NAMALWA (cell line): ENCODE measurements around the gene ZNF586.
"Not testable (repeated sequence)": the region's sequence is repeated elsewhere in the genome, so short reads cannot be mapped to it uniquely, and the experiment has no call there.

ENCODE experiments used
- DNase-seq: peaks from one replicate; pipeline ENCODE4 v3.0.0-alpha.2; 2015; ENCODE audit warnings: low spot score

ZNF586 gene

DNA sequence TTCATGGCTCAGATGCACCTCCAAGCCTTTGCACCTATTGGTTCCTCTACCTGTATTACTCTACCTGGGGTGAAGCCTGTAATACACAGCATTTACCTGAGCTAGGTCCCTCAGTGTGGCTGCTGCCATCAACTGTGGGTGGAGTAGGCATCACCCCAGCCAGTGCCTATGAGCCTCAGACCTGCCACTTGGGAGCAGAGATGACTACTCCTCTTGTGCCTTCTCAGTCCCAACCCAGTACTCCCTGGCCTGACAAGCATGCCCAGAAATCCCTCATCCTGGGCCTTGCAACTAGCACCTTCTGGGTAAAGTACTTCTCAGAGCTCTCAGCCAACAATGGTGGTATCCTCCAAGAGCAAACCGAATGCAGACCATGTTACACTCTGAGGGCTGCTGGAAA lies 27.1 kb downstream of the ZNF586 start:
- not testable (repeated sequence) for DNase-seq

DNA sequence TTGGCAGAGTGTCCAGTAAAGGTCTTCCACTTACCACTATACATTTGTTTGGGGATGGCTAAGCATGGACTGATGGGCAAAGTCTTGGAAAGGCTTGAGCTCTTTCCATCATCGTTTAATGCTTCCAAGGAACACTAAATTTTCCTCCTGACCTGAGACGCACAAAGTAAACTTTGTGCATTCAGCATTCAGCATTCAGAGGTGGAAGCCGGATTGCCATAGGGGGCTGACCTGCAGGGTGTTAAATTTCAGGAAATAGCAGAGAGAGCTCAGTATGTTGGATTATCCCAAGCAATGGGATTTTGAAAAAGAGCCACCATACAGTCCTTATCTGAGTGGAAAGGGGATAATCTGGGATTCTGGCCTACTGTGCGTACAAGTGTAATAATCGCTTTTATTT lies 31.2 kb downstream of the ZNF586 start:
- no peak for DNase-seq

DNA sequence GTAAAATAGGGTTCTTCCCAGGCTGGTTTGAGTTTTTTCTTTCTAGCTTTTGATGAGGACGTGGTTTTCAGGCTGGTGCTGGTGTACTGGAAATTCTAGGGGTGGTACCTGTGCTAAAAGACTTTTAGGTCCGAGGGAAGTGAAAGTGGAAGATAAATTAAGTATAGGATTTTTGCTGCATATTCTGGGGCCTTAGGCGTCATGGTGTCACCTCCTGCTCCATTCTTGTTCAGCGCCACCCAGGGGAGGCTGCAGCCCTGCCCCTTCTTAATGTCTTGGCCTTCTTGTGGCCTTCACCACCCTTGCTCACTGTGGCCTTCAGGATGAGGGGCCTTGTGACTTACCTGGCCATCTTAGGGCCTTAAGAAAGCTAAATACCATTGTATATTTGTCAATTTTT lies 32.8 kb downstream of the ZNF586 start:
- DNase-seq, result peak; percentile 61

DNA sequence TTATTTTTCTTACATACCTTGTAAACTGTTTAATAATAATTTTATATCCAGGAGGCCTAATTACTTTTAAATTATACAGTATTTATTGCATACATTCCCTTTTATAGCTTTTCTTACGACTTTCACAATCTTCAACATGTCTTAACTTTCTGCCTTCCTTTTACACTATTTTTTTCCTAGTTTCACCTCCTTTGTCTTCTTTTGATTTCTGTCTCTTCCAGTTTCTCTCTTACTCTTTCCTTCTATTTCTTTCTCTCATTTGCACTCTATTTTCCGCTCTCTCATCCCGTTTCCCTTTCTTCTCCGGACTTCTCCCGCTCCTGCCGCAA lies 33.8 kb downstream of the ZNF586 start:
- no peak for DNase-seq

DNA sequence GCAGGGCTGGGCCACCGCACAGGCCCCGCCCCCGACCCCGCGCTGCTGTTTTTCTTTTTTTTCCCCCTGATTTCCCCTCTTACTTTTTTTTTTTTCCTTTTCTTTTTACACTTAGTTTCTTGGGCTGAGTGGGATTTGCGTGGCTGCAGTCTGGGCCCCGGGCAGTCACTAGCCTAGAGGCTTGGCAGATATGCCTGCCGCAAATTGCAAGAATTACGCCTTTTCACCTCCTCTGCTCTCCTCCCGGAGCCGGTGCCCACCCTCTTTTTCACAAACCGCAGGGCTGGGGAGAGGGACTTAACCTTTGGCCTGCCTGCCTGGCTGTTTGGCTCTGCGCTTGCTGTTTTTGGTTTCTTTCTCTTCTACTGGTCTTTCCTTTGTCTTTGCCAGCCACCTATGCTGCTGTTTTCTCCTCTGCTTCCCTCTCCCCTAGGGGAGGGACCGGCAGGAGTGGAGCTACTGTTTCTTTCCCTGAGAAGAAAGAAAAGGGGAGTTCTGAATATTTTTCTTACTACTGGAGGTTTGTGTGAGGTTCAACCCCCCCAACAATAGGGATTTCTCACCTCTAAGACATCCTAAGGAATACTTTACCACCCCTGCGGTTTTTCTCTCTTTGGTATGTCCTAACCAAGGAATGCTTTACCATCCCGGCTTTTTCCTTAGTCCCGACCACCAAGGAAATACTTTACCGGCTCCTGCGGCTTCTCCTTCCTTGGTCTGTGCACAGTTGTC lies 34.3 kb downstream of the ZNF586 start:
- no peak for DNase-seq

DNA sequence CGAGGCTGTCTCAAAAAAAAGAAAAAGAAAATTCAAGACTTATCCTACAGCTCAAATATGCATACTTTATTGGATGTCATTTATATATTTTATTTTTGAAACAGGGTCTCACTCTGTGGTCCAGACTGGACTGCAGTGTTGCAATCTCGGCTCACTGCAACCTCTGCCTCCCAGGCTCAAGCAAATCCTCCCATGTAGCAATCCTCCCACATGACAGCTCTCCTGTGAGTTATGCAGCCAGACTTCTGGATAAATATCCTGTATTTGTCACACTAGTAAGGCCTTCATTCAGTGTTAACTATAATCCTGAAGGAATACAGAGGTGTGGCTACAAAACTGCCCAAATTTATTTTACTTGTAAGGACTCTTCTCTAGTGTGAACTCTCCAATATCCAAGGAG lies 38.1 kb downstream of the ZNF586 start:
- DNase-seq, result no peak

DNA sequence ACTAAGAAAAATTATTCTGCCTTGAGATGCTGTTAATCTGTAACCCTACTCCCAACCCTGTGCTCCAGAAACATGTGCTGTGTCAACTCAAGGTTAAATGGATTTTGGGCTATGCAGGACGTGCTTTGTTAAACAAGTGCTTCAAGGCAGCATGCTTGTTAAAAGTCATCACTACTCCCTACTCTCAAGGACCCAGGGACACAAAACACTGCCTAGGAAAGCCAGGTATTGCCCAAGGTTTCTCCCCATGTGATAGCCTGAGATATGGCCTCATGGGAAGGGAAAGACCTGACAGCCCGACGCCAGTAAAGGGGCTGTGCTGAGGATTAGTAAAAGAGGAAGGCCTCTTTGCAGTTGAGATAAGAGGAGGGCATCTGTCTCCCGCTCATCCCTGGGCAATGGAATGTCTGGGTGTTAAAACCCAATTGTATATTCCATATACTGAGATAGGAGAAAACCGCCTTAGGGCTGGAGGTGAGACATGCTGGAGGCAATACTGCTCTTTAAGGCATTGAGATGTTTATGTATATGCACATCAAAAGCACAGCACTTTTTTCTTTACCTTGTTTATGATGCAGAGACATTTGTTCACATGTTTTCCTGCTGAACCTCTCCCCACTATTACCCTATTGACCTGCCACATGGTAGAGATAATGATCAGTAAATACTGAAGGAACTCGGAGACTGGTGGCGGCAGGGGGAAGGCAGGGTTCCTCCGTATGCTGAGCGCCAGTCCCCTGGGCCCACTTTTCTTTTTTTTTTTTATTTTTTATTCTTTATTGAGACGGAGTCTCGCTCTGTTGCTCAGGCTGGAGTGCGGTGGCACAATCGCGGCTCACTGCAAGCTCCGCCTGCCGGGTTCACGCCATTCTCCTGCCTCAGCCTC lies 41.2 kb downstream of the ZNF586 start:
- not testable (repeated sequence) for DNase-seq

DNA sequence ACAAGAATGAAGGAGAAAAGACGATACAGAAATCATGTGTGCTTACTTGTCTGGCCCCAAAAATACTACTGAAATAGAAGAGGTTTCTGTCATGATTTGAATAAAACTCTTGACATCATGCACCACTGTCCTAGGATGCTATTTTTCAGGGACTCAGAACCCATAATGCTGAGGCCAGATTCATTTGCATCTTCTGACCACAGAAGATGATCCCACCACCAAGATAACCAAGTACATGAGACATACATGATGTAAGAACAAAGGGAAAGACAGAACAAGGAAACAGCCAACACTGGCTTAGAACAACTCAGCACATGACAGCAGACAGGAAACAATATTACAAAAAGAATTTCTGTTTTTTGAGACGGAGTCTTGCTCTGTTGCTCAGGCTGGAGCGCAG lies 42.8 kb downstream of the ZNF586 start:
- peak; percentile 48 for DNase-seq

DNA sequence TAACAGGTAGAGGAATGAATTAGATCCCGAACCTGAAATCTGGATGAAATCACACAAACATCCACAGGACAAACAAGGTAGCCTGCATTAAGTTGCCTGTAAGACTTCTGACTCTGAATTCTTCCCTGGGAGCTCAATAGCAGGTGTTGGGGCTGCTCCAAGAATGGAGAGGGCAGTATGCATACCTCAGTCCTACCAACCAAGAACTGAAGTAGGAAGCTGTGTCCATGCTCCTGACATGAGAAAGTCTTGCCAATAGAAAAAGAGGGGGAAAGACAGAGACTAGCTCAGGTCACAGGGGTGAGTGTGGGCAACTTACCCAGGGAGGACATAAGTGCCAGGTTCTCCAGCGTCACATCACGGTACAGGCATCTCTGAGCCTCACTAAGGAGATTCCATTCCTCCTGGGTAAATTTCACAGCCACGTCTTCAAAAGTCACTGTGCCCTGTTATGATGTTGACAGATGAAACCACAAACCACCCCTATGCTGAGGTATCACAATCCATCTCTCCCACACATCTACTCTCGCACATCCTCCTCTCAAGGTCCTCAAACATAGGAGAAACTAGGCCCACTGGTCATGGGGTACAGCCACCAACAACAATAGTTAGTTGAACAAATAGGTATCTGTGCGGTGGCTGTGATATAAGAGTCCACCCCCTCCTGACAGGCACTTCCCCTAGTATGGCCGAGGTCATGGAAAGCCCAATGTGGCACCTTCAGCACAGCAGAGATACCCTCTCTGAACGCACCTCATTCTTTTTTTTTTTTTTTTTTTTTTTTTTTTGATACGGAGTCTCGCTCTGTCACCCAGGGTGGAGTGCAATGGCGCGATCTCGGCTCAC lies 43.7 kb downstream of the ZNF586 start:
- DNase-seq, result not testable (repeated sequence)

DNA sequence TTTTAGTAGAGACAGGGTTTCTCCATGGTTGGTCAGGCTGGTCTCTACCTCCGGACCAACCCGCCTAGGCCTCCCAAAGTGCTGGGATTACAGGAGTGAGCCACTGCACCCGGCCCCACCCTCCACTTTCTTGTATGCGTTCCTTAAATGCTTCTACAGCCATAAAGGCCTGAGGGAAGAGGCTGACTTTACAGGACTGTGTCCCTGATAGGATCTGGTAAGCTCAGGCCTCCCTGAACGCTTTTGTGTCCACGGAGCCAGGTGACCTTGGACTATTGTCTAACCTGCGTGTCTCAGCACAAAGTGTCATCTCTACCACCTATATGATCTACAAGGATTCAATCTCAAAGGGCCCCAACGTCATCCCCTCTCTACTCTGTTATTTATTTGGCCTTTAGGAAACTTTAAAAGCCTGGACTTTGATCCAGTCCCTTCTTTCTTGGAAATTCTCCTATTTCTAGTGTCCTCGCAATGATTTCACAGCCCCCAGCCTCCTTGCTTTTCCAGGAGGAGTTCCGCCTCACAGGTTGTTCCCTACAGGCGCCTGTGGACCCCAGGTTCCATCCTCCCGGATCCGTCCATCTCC lies 44.5 kb downstream of the ZNF586 start:
- no peak for DNase-seq

DNA sequence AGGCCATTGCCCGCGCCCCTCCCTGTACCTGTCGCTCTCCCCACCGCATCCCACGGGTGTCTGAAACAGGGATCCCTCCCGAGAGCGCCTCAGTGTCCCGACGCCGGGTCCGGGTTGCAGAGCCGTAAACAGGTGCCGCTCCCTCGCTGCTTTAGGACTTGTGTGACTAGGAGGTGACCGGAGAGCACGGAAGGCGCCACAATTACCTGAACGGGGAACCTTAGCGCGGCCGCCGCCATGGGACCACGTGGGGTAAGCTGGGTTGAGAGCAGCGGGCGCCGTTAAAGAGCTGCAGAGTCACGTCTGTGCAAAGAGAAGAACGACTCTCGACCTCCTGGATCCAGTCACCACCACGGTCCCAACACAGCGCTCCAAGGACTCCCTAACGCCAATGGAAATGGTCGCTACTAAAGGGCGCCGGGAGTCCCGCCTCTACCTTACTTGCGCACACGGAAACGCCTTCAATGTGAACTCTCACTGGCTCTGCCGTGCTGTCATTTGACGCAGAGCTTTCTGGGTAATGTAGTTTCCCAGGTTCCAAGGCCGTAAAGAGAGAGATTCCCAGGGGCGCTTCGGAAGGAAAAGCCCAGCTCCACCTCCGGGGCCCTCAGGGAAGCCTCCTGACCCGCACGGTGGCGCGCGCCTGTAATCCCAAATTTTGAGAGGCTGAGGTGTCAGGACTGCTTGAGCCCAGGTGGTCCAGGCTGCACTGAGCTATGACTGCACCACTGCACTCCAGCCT lies 45.2 kb downstream of the ZNF586 start, which contains the start of gene ZNF552:
Gene ZNF552, minus strand, starts transcription at position 409 of the 742 bp plus-strand sequence. Its CDS starts 170 bp downstream, at position 239.
- peak; percentile 93 for DNase-seq

DNA sequence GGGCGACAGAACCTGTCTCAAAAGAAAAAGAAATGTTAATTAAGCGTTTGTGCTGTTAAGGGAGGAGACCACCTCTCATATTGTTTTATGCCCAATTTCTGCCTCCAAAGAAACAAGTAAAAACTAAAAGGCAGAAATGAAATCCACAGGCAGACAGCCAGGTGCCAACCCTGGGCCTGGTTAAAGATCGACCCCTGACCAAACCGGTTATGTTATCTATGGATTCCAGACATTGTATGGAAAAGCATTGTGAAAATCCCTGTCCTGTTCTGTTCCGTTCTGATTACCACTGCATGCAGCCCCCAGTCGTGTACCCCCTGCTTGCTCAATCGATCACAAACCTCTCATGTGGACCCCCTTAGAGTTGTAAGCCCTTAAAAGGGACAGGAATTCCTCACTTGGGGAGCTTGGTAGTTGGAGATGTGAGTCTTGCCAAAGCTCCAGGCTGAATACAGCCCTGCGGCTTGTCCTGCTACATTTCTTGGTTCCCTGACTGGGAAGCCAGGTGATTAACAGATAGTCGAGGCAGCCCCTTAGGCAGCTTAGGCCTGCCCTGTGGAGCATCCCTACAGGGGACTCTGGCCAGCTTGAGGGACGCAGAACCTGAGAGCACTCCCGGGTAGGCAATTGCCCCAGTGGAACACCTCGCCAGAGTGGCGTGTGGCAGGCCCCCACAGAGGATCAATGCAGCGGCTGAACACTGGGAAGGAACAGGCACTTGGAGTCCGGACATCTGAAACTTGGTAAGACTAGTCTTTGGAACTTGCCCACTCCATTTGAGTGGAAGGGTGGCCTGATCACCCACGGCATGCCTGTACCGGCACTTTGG lies 46.0 kb downstream of the ZNF586 start:
- DNase-seq, result no peak

DNA sequence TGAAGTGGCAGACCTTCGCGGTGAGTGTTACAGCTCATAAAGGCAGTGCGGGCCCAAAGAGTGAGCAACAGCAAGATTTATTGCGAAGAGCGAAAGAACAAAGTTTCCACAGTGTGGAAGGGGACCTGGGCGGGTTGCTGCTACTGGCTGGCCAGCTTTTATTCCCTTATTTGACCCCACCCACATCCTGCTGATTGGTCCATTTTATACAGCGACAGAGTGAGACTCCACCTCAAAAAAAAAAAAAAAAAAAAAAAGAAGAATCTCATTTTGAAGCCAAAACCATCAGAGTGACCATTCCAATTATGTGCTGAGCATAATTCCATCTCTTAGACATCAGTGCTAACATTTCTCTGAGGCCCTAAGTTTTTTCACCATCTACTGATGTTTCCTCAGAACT lies 47.2 kb downstream of the ZNF586 start:
- DNase-seq, result peak; percentile 67

DNA sequence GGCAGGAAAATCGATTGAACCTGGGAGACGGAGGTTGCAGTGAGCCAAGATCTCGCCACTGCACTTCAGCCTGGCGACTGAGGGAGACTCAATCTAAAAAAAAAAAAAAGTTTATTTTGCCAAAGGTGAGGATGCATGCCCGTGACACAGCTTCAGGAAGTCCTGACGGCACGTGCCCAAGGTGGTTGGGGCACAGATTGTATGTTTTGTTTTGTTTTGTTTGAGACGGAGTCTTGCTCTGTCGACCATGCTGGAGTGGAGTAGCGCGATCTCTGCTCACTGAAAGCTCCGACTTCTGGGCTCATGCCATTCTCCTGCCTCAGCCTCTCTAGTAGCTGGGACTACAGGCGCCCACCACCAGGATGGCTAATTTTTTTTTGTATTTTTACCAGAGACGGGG lies 48.5 kb downstream of the ZNF586 start:
- DNase-seq, result no peak

DNA sequence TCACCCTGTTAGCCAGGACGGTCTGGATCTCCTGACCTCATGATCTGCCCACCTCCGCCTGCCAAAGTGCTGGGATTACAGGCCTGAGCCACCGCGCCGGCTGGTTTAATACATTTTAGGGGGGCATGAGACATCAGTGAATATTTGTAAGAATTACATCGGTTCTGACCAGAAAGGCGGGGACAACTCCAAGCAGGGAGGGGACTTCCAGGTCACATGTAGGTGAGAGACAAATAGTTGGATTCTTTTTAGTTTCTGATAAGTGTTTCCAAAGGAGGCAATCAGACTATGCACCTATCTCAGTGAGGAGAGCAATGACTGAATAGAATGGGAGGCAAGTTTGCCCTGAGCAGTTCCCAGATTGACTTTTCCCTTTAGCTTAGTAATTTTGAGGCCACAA lies 48.9 kb downstream of the ZNF586 start:
- no peak for DNase-seq

DNA sequence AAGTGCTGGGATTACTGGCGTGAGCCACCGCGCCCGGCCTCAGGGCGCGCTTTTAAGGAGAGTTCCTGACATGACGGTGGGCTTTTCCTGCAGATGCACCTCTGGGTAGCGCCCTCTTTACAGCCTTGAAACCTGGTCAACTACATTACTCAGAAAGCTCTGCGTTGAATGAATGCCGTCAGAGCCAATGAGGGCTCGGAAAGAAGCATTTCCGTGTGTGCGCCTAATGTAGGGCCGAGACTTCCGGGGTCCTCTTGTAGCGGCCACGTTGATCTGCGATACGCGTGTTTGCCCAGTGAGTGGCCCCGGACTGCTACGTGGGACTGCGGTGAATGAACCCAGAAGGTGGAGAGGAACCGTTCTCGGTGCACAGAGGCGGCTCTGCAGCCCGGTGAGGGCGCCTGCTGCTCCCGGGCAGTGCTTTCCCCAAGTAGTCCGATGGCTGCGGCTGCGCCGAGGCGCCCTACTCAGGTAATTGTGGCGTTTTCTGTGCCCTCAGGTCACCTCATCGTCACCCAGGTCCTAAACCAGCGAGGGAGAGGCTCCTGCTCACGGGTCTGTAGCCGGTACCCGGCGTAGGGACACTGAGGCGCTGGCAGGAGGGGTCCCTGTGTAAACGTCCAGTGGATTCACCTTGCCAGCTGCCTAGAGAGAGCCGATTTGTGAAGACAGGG lies 50.1 kb downstream of the ZNF586 start:
- peak; percentile 97 for DNase-seq

DNA sequence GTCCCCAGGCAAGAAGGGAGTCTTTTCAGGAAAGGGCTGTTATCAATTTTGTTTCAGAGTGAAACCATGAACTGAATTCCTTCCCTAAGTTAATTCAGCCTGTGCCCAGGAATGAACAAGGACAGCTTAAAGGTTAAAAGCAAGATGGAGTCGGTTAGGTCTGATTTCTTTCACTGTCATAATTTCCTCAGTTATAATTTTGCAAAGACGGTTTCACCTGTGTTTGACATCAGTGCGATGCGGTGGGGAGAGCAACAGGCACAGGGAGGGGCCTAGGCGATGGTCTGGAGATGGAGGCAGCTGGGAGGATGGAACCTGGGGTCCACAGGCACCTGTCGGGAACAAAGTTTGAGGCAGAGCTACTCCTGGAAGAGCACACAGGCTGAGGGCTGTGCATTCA lies 51.1 kb downstream of the ZNF586 start:
- no peak for DNase-seq

DNA sequence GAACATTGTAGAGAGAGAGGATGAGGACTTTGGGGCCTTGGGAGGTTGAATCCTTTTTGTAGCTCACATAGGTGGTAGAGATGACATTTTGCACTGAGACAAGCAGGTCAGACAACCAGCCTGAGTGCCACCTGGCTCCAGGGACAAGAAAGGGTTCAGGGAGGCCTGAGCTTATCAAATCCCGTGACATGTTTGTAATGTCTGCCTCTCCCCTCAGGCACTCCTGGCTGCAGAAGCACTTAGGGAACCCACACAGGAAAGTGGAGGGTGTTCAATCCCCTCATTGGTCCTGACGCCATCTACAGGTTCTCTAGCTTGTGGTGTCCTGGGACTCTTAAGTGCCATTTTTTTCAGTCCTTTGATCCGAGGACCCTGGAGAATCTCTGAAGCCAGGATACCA lies 51.6 kb downstream of the ZNF586 start:
- DNase-seq, result not testable (repeated sequence)

DNA sequence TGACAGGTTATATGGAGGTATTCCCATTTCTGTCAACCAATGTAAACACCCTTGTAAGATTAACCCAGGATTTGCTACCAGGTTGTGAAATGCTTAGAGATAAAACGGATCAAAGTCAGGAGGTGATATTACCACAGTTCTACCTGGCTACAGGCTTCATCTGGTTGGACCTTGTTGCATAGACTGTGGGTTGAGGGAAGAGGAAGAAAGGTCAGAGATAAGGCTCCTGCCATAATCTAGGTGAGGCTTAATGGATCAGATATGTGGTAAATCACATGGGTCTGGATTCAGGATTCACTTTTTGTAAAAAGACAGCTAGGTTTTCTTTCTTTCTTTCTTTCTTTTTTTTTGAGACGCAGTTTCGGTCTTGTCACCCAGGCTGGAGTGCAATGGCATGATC lies 52.0 kb downstream of the ZNF586 start:
- not testable (repeated sequence) for DNase-seq

DNA sequence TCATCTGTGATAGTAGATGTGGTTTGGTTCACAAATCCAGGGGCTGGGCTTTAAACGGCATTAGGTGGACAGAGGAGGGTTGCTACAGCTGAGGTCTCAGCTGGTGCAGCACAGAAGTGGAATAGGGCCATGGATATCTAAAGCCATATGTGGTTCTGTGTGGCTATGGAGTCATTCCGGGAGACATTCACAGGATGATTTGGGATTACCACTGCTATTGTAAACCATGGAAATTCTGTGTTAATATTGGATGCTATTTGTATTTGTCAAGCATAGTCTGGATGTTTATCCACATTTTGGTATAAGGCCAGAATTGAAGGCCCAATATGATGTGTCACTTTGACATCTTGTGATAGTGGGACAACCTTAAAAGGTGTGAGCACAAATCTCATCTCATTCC lies 53.7 kb downstream of the ZNF586 start:
- not testable (repeated sequence) for DNase-seq
